SKM-1 (cell line): ENCODE measurements around the gene IQGAP1.

Experiments
- DNase-seq: peaks from one replicate; lab custom pipeline; 2025; ENCODE audit not compliant: unreplicated experiment; lab: John Stamatoyannopoulos, UW

The IQGAP1 gene

GRCh38 chr15:90439946-90440345 is 51.9 kb downstream of the IQGAP1 start:
- DNase-seq: no peak

GRCh38 chr15:90441027-90441426 is 53.0 kb downstream of the IQGAP1 start:
- no peak for DNase-seq

- no peak for DNase-seq
Measured at GRCh38 chr15:90442423-90442822, 54.4 kb downstream of the IQGAP1 start.

GRCh38 chr15:90449206-90449735 is 61.2 kb downstream of the IQGAP1 start:
- DNase-seq: no peak

- DNase-seq: no peak
Measured at GRCh38 chr15:90451053-90451850, 63.2 kb downstream of the IQGAP1 start.

- no peak for DNase-seq
Measured at GRCh38 chr15:90456236-90456635, 68.2 kb downstream of the IQGAP1 start.

- DNase-seq: no peak
Measured at GRCh38 chr15:90458061-90458460, 70.0 kb downstream of the IQGAP1 start.

- no peak for DNase-seq
Measured at GRCh38 chr15:90459368-90459767, 71.3 kb downstream of the IQGAP1 start.

GRCh38 chr15:90460142-90460824 is 72.2 kb downstream of the IQGAP1 start:
- no peak for DNase-seq

GRCh38 chr15:90463381-90463780 is 75.3 kb downstream of the IQGAP1 start:
- DNase-seq: no peak

GRCh38 chr15:90465140-90465929 is 77.3 kb downstream of the IQGAP1 start:
- DNase-seq: no peak

GRCh38 chr15:90465930-90466567 is 78.0 kb downstream of the IQGAP1 start:
- no peak for DNase-seq

GRCh38 chr15:90469723-90470122 is 81.7 kb downstream of the IQGAP1 start:
- no peak for DNase-seq

GRCh38 chr15:90470453-90470852 is 82.4 kb downstream of the IQGAP1 start:
- no peak for DNase-seq

- no peak for DNase-seq
Measured at GRCh38 chr15:90471126-90471525, 83.1 kb downstream of the IQGAP1 start.

- DNase-seq: no peak
Measured at GRCh38 chr15:90471769-90472168, 83.7 kb downstream of the IQGAP1 start.

- no peak for DNase-seq
Measured at GRCh38 chr15:90478846-90479481, 90.9 kb downstream of the IQGAP1 start.

GRCh38 chr15:90479656-90480055 is 91.6 kb downstream of the IQGAP1 start:
- DNase-seq: no peak

GRCh38 chr15:90481023-90481422 is 93.0 kb downstream of the IQGAP1 start:
- peak; percentile 85 for DNase-seq
